Astrocyte (in vitro differentiated cells and primary cell): ENCODE measurements around the gene PPP6R2.

Source experiments
- EZH2 ChIP-seq: IDR thresholded peaks from 2 replicates; pipeline ENCODE4 v1.6.1; 2012; ENCODE audit warnings: mild to moderate bottlenecking, low read length, inconsistent platforms; ENCODE audit not compliant: insufficient read depth
- TF ChIP-seq, protein P1 (sequence below): IDR thresholded peaks from 2 replicates; pipeline ENCODE4 v1.5.1; 2011; ENCODE audit warnings: low read depth, mild to moderate bottlenecking, inconsistent platforms, low read length, moderate library complexity; ENCODE audit not compliant: insufficient read depth

DNA sequence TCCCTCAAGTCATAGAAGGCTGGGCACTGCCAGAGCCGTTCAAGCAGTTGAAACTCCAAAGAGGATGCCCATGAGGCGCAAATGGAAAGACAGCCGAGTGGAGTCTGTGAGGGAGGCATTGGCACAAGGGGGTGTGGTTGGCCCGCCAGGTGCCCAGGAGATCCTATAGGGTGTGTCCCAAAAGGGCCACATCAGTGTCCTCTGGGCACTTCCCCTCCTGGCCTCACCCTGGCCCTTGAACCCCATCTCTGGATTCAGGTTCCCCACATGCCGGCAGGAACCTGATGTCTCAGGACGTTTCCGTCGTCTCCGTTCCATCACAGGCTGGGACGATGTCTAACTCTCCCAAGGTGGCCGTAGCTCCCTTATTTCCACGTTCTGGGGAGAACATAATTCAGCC lies 77.5 kb downstream of the PPP6R2 start:
- TF ChIP-seq, protein P1, sequence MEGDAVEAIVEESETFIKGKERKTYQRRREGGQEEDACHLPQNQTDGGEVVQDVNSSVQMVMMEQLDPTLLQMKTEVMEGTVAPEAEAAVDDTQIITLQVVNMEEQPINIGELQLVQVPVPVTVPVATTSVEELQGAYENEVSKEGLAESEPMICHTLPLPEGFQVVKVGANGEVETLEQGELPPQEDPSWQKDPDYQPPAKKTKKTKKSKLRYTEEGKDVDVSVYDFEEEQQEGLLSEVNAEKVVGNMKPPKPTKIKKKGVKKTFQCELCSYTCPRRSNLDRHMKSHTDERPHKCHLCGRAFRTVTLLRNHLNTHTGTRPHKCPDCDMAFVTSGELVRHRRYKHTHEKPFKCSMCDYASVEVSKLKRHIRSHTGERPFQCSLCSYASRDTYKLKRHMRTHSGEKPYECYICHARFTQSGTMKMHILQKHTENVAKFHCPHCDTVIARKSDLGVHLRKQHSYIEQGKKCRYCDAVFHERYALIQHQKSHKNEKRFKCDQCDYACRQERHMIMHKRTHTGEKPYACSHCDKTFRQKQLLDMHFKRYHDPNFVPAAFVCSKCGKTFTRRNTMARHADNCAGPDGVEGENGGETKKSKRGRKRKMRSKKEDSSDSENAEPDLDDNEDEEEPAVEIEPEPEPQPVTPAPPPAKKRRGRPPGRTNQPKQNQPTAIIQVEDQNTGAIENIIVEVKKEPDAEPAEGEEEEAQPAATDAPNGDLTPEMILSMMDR: no peak
- no peak for TF ChIP-seq EZH2
